ENCODE results near the gene NUP210L. TPM values are rescaled to one million over a fixed set of nuclear protein-coding genes. Genes with fewer than 3 reads are reported as not detected.
"Not testable (repeated sequence)": the region's sequence is repeated elsewhere in the genome, so short reads cannot be mapped to it uniquely, and the experiment has no call there.

The NUP210L gene
- total RNA-seq, 4 donors from 2014 or later = 0.09 to 0.21 TPM; not detected in 2

GRCh38 chr1:154014154-154014907 is 140.5 kb downstream of the NUP210L start:
- Histone ChIP-seq H3K27ac (no peak overlapping the region), H3K9me3 (no peaks in the 10 kb centered on the region), H3K27me3 (no peaks in the 10 kb centered on the region), H3K4me3 (no peak overlapping the region), H3K36me3 (no peaks in the 10 kb centered on the region), H3K4me1 (no peaks in the 10 kb centered on the region)
- DNase-seq = no peak
- no peak for TF ChIP-seq CTCF (IDR thresholded peaks at IDR 0.05)
- no peak for TF ChIP-seq POLR2A (IDR thresholded peaks at IDR 0.05)
- intact Hi-C loops (cut with DNase I; ENCODE audit: low total_unique reads) = no loop called here

GRCh38 chr1:154012543-154012942 is 142.3 kb downstream of the NUP210L start:
- H3K27me3 ChIP-seq; H3K27ac ChIP-seq; intact Hi-C loops (cut with DNase I; ENCODE audit: low total_unique reads); H3K4me1 ChIP-seq; H3K4me3 ChIP-seq; H3K36me3 ChIP-seq; DNase-seq; H3K9me3 ChIP-seq: not testable (repeated sequence)

GRCh38 chr1:154012129-154012528 is 142.7 kb downstream of the NUP210L start:
- Histone ChIP-seq H3K36me3 (no peaks in the 10 kb centered on the region), H3K4me1 (no peaks in the 10 kb centered on the region), H3K27ac (no peak overlapping the region), H3K9me3 (no peaks in the 10 kb centered on the region), H3K4me3 (no peak overlapping the region), H3K27me3 (no peaks in the 10 kb centered on the region)
- DNase-seq = no peak
- TF ChIP-seq CTCF (IDR thresholded peaks at IDR 0.05) = no peak
- TF ChIP-seq POLR2A (IDR thresholded peaks at IDR 0.05) = no peak
- intact Hi-C loops (cut with DNase I; ENCODE audit: low total_unique reads) = no loop called here

- intact Hi-C loops (cut with DNase I; ENCODE audit: low total_unique reads) = no loop called here
- no peaks in the 10 kb centered on the region for H3K27me3 ChIP-seq
- no peak overlapping the region for H3K4me3 ChIP-seq
- TF ChIP-seq POLR2A (IDR thresholded peaks at IDR 0.05) = no peak
- no peak for TF ChIP-seq CTCF (IDR thresholded peaks at IDR 0.05)
- no peaks in the 10 kb centered on the region for H3K36me3 ChIP-seq
- no peak for DNase-seq
- H3K4me1 ChIP-seq = no peaks in the 10 kb centered on the region
- no peak overlapping the region for H3K27ac ChIP-seq
- H3K9me3 ChIP-seq = no peaks in the 10 kb centered on the region
These were observed 148.7 kb downstream of the NUP210L start for GRCh38 chr1:154006136-154006535.

- Histone ChIP-seq H3K27ac (no peak overlapping the region), H3K9me3 (no peaks in the 10 kb centered on the region), H3K36me3 (no peaks in the 10 kb centered on the region), H3K27me3 (no peaks in the 10 kb centered on the region), H3K4me3 (no peak overlapping the region), H3K4me1 (no peaks in the 10 kb centered on the region)
- DNase-seq = no peak
- TF ChIP-seq POLR2A (IDR thresholded peaks at IDR 0.05) = no peak
- TF ChIP-seq CTCF (IDR thresholded peaks at IDR 0.05) = no peak
- intact Hi-C loops (cut with DNase I; ENCODE audit: low total_unique reads) = no loop called here
These were observed 154.5 kb downstream of the NUP210L start for GRCh38 chr1:154000420-154000819.

GRCh38 chr1:153996882-153997281 is 158.0 kb downstream of the NUP210L start:
- DNase-seq; intact Hi-C loops (cut with DNase I; ENCODE audit: low total_unique reads); H3K9me3 ChIP-seq; H3K27ac ChIP-seq; H3K36me3 ChIP-seq; H3K27me3 ChIP-seq; H3K4me3 ChIP-seq: not testable (repeated sequence)
- H3K4me1 ChIP-seq = peaks cover 0 to 10% of the 10 kb centered on the region in 2 donors

Data from uterus (tissue), 4 donors.